Stimulated activated memory B cell treated with anti-CD40 and anti-IgM and Interleukin-4, amounts not matched to agents 10 μg/mL and 1 μg/mL and 100 μg/mL, for 72 hours (primary cell): ENCODE data around the gene GBX2.

Source experiments
- ATAC-seq: fragments of 150-1000 bp; cut with Tn5 transposase; 2 replicates; pipeline ENCODE4 v1.10.0; 2021
- H3K27ac Mint-ChIP-seq: one replicate; pipeline ENCODE4 v1.8.0; 2022; ENCODE audit warnings: mild to moderate bottlenecking, mixed read lengths
- H3K27me3 Mint-ChIP-seq: one replicate; pipeline ENCODE4 v1.8.0; 2022; ENCODE audit warnings: mixed read lengths
- H3K36me3 Mint-ChIP-seq: one replicate; pipeline ENCODE4 v1.8.0; 2022; ENCODE audit warnings: mixed read lengths
- H3K4me1 Mint-ChIP-seq: one replicate; pipeline ENCODE4 v1.8.0; 2022; ENCODE audit warnings: mixed read lengths
- H3K4me3 Mint-ChIP-seq: one replicate; pipeline ENCODE4 v1.8.0; 2022; ENCODE audit warnings: mild to moderate bottlenecking, moderate library complexity, mixed read lengths
- H3K9me3 Mint-ChIP-seq: one replicate; pipeline ENCODE4 v1.8.0; 2022; ENCODE audit warnings: mixed read lengths

Gene GBX2

GRCh38 chr2:236175548-236176150, 7.5 kb upstream of the GBX2 start:
- H3K4me3 Mint-ChIP-seq, result no peak overlapping the region
- no peaks in the 10 kb centered on the region for H3K36me3 Mint-ChIP-seq
- H3K27ac Mint-ChIP-seq, result no peak overlapping the region
- no peaks in the 10 kb centered on the region for H3K9me3 Mint-ChIP-seq
- H3K27me3 Mint-ChIP-seq, result peaks cover 95% of the 10 kb centered on the region
- ATAC-seq, result no peak
- H3K4me1 Mint-ChIP-seq, result no peaks in the 10 kb centered on the region

DNA sequence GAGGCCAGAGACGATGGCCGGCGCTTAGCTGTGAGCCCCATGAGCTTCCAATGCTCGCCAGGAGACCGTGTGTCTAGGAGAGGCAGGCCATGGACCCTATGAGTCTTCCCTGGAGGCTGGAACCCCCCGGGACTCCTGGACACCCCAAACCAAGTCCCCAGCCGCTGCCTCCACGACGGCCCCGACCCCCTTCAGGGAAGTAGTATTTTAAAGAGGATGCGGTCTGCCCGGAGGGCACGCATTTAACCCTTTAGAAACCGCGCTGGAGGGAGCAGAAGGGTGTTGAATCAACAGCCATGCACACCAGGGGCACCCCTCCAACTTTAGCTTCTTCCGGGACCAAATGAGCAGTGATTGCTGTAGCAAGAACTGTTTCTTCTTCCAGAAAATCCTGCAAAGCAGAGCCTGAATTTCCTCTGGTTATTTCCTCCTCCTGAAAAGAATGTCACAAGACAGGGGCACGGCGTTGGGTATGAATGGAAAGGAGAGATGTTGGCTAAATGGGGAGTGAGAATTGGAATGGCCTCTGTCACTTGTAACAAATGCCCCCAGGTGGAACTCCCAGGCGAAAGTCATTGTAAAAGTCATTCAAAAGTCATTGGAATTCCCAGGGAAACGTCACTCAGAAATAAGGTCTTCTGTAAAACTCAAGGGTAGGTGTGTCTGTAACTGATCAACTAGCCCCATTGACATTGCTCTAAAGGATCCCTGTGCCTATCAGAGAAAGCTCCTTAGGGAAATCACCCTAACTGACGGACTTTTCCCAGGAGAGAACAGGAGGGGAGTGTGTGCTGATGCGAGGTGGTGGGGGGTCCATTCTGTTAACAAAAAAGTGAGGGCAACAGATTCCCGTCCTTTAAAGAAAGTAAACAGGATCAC, 5.8 kb upstream of the GBX2 start:
- H3K9me3 Mint-ChIP-seq, result no peaks in the 10 kb centered on the region
- H3K36me3 Mint-ChIP-seq, result no peaks in the 10 kb centered on the region
- H3K27ac Mint-ChIP-seq, result no peak overlapping the region
- ATAC-seq, result no peak
- no peak overlapping the region for H3K4me3 Mint-ChIP-seq
- H3K4me1 Mint-ChIP-seq, result no peaks in the 10 kb centered on the region
- H3K27me3 Mint-ChIP-seq, result peaks cover 95% of the 10 kb centered on the region

- H3K4me1 Mint-ChIP-seq, result no peaks in the 10 kb centered on the region
- ATAC-seq, result no peak
- H3K9me3 Mint-ChIP-seq, result no peaks in the 10 kb centered on the region
- H3K36me3 Mint-ChIP-seq, result no peaks in the 10 kb centered on the region
- H3K27ac Mint-ChIP-seq, result no peak overlapping the region
- peaks cover 88% of the 10 kb centered on the region for H3K27me3 Mint-ChIP-seq
- H3K4me3 Mint-ChIP-seq, result no peak overlapping the region
Observed at GRCh38 chr2:236173036-236173728, 5.0 kb upstream of the GBX2 start.

GRCh38 chr2:236172255-236173035, 4.3 kb upstream of the GBX2 start:
- no peaks in the 10 kb centered on the region for H3K36me3 Mint-ChIP-seq
- H3K27ac Mint-ChIP-seq, result no peak overlapping the region
- ATAC-seq, result no peak
- H3K27me3 Mint-ChIP-seq, result peaks cover 82% of the 10 kb centered on the region
- no peaks in the 10 kb centered on the region for H3K9me3 Mint-ChIP-seq
- no peak overlapping the region for H3K4me3 Mint-ChIP-seq
- H3K4me1 Mint-ChIP-seq, result no peaks in the 10 kb centered on the region

DNA sequence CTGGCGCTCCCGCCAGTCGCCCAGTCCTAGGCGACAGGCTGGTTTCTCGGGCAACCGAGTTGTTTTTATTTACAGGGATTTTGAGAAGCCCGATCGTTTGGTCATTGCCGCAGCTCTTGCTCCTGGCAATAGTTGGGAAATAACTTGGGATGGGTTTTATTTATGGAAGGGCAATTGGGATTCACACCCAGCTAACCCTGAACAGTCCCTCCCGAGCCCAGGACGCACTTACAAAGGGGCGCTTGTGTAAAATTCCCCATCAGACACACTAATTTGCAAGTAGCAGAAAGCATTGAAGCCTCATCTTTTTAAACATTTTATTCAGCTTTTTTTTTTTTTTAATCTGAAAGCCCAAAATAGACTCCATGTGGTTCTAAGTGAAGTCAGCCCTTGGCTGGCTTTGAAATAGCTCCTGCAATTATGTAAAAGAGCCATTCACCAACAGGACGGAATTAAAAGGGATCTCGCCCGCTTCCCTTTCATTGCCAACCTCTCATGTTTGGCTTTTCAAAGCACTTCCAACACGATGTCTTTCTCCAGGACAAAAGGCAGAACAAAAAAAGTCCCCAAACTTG, 3.6 kb upstream of the GBX2 start:
- H3K4me1 Mint-ChIP-seq, result peaks cover under 1% of the 10 kb centered on the region
- ATAC-seq, result no peak
- no peak overlapping the region for H3K27ac Mint-ChIP-seq
- H3K36me3 Mint-ChIP-seq, result no peaks in the 10 kb centered on the region
- H3K27me3 Mint-ChIP-seq, result peaks cover 78% of the 10 kb centered on the region
- no peaks in the 10 kb centered on the region for H3K9me3 Mint-ChIP-seq
- no peak overlapping the region for H3K4me3 Mint-ChIP-seq

- Mint-ChIP-seq H3K27me3 (peaks cover 78% of the 10 kb centered on the region), H3K4me3 (no peak overlapping the region), H3K36me3 (no peaks in the 10 kb centered on the region), H3K27ac (no peak overlapping the region), H3K4me1 (peaks cover 6% of the 10 kb centered on the region), H3K9me3 (no peaks in the 10 kb centered on the region)
- no peak for ATAC-seq
Observed at GRCh38 chr2:236171181-236171679, 3.0 kb upstream of the GBX2 start.

DNA sequence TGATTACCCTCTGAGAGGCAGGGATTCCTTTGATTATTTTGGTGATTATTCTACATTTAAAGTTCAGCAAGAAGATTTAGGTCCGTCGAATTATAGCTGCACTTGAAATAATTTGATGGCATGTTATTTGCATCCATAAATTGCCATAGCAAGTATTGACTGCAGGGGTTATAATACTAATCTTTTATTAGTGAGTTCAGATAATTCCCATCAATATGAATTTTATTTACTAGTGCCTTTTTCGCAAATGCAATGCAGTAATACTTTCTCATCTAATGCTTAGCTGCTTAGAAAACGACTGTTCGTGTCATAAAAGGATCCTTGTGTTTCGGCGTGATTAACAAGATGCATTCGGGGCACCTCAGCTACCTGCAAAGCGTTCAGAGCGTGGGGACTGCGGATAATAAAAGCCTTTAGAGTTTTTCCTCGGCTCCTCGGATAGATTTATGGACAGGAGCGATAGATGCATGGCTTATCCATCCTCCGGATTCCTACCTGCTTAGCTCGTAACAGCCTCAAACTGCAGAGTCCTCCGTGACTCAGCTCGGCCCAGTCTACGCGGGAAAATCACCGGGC, 2.5 kb upstream of the GBX2 start:
- no peak for ATAC-seq
- Mint-ChIP-seq H3K4me3 (no peak overlapping the region), H3K4me1 (peaks cover 8% of the 10 kb centered on the region), H3K27ac (no peak overlapping the region), H3K9me3 (no peaks in the 10 kb centered on the region), H3K36me3 (no peaks in the 10 kb centered on the region), H3K27me3 (peaks cover 78% of the 10 kb centered on the region)

GRCh38 chr2:236169741-236170589, 1.8 kb upstream of the GBX2 start:
- peaks cover 78% of the 10 kb centered on the region for H3K27me3 Mint-ChIP-seq
- no peak for ATAC-seq
- peaks cover 8% of the 10 kb centered on the region for H3K4me1 Mint-ChIP-seq
- H3K36me3 Mint-ChIP-seq, result no peaks in the 10 kb centered on the region
- no peaks in the 10 kb centered on the region for H3K9me3 Mint-ChIP-seq
- H3K27ac Mint-ChIP-seq, result no peak overlapping the region
- no peak overlapping the region for H3K4me3 Mint-ChIP-seq

DNA sequence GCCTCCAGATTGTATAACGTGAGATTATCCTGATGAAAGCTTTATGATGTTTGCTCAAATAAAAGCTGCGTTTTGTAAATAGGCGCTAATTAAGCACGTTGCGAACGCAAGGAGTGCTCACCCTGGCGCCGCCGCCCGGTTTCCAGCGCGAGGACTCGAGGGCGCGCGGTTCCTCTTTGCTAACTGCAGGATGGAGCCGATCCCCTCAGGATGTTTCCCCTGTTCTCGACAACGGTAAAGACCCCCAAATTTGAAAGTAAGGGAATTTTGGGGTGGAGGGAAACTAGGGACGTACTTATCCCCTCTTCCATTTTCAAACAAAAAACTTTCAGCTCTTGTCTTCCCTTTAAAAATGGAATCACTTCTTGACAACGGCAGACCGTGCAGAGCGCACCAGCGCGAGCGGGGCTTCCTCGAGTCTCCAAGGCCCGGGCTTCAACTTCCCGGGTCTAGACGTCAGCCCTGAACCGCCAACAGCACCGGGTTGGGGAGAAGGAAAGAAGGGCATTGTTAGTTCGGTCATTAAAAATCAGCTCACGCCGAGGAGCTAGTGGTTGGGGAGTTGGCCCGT, 1.1 kb upstream of the GBX2 start:
- Mint-ChIP-seq H3K36me3 (no peaks in the 10 kb centered on the region), H3K27ac (no peak overlapping the region), H3K4me3 (no peak overlapping the region), H3K9me3 (no peaks in the 10 kb centered on the region), H3K27me3 (peaks cover 76% of the 10 kb centered on the region), H3K4me1 (peaks cover 8% of the 10 kb centered on the region)
- ATAC-seq, result no peak

DNA sequence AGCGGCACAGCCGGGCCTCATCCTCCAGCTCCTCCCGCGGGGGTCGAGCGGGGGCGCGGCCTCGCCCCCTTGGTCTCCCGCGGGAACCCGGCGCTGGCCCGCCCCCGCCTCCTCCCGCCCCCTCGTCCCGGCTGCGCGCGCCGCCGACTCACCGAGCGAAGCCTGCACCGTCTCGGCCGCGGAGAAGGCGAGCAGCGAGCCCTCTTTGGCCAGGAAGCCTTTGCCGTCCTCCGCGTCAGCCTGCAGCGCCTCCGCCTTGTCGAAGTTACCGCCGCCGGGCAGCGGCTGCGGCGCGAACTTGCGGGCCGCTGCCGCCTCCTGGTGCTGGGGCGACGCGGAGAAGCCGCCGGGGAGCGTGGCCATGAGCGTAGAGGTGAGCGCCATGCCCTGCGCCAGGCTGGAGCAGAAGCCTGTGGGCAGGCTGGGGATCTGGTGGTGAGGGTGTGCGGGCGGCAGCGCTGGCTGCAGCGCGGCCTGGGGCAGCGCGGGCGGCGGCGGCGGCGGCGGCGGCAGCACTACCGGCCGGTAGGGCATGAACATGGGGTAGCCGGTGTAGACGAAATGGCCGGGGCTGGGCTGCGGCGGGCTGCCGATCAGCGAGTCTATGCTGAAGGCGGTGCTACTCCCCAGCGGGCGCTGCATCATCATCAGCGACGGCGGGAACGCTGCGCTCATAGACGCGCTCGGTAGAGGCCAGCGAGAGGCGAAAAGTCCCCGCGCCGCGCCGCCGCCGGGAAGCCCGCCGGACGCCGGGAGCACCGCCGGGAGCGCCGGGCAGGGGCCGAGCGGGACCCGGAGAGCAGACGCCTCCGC, 683 bp downstream of the GBX2 start:
- H3K9me3 Mint-ChIP-seq, result no peaks in the 10 kb centered on the region
- peaks cover 63% of the 10 kb centered on the region for H3K27me3 Mint-ChIP-seq
- peaks cover 8% of the 10 kb centered on the region for H3K4me1 Mint-ChIP-seq
- no peak overlapping the region for H3K4me3 Mint-ChIP-seq
- H3K27ac Mint-ChIP-seq, result no peak overlapping the region
- no peak for ATAC-seq
- no peaks in the 10 kb centered on the region for H3K36me3 Mint-ChIP-seq

GRCh38 chr2:236166796-236167296, 1.3 kb downstream of the GBX2 start:
- H3K9me3 Mint-ChIP-seq, result no peaks in the 10 kb centered on the region
- H3K27me3 Mint-ChIP-seq, result peaks cover 63% of the 10 kb centered on the region
- no peak overlapping the region for H3K4me3 Mint-ChIP-seq
- peaks cover 8% of the 10 kb centered on the region for H3K4me1 Mint-ChIP-seq
- no peak for ATAC-seq
- no peak overlapping the region for H3K27ac Mint-ChIP-seq
- H3K36me3 Mint-ChIP-seq, result no peaks in the 10 kb centered on the region

DNA sequence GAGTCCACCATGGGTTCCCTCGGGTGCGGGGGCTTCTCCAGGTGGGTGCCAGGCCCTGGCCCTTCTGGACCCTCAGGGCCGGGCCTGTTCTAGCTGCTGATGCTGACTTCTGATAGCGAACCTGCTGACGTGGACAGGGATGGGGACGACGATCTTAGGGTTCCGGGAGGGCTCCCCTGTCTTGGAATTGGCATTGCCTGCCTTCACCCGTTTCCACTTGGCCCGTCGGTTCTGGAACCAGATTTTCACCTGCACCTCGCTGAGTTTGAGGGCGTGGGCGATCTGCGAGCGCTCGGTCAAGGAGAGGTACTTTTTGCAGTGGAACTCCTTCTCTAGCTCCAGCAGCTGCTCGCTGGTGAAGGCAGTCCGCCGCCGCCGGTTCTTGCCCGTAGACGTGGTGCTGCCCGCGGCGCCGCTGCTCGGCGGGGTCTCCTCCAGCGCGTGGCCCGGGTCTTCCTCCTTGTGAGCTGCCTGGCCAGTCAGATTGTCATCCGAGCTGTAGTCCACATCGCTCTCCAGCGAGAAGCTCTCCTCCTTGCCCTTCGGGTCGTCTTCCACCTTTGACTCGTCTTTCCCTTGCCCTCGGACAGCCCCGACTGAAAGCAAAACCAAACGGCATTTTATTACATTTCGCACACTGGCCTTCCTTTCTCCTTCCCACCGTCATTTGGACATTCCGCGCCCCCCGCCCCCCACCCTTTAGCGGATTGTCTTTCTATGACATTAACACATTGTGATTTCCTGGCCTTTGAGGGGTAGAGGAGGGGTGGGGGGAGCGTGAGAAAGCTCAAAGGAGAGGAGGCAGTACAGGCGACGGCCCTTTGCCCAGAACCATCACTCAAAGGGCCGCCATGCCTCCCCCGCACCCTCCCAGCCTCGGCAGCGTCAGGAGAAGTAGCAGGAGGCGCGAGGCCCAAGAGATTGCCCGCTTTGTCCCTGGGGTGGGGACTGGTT, 2.1 kb downstream of the GBX2 start:
- peaks cover 8% of the 10 kb centered on the region for H3K4me1 Mint-ChIP-seq
- no peak for ATAC-seq
- no peaks in the 10 kb centered on the region for H3K36me3 Mint-ChIP-seq
- no peak overlapping the region for H3K27ac Mint-ChIP-seq
- no peaks in the 10 kb centered on the region for H3K9me3 Mint-ChIP-seq
- H3K4me3 Mint-ChIP-seq, result no peak overlapping the region
- peaks cover 63% of the 10 kb centered on the region for H3K27me3 Mint-ChIP-seq
